Coronary artery (tissue), 2 donors: ENCODE measurements around the gene GRIK2.

ENCODE experiments used
- DNase-seq: peaks from one replicate; pipeline ENCODE4 v3.0.0-alpha.2; 2017; ENCODE audit warnings: low spot score
- H3K27ac ChIP-seq, 2 donors: fragments of 200-600 bp; sonication (generic); one replicate each; pipeline ENCODE4 v1.5.1; 2016 to 2019
- H3K4me3 ChIP-seq: fragments of 200-600 bp; sonication (generic); 2 replicates; pipeline ENCODE4 v1.5.1; 2016; ENCODE audit warnings: mild to moderate bottlenecking, moderate library complexity
- TF ChIP-seq, protein P1 (sequence below): fragments of 200-600 bp; sonication (generic); IDR thresholded peaks from one replicate; pipeline ENCODE4 v1.5.1; 2019; ENCODE audit warnings: antibody characterized with exemption

GRIK2 gene

DNA sequence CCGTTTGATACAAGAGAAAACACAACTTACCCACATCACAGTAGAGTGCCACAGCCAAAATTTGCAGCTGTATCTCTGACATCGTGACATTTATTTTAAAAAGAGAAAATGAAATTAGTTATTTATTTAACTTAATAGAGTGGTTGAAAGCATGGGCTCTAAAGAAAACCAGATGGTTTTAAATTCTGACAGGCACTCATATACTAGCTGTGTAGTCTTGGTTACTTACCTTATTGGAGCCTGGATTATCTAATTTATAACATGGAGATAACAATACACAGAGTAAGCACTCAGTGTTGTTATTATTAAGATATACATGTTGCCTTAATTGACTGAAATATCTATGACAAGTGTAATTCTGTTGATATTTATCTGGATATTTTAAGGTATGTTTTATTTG, 334.9 kb downstream of the GRIK2 start:
- no peak overlapping the region for H3K4me3 ChIP-seq
- TF ChIP-seq, protein P1, sequence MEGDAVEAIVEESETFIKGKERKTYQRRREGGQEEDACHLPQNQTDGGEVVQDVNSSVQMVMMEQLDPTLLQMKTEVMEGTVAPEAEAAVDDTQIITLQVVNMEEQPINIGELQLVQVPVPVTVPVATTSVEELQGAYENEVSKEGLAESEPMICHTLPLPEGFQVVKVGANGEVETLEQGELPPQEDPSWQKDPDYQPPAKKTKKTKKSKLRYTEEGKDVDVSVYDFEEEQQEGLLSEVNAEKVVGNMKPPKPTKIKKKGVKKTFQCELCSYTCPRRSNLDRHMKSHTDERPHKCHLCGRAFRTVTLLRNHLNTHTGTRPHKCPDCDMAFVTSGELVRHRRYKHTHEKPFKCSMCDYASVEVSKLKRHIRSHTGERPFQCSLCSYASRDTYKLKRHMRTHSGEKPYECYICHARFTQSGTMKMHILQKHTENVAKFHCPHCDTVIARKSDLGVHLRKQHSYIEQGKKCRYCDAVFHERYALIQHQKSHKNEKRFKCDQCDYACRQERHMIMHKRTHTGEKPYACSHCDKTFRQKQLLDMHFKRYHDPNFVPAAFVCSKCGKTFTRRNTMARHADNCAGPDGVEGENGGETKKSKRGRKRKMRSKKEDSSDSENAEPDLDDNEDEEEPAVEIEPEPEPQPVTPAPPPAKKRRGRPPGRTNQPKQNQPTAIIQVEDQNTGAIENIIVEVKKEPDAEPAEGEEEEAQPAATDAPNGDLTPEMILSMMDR = no peak
- DNase-seq = no peak
- no peak overlapping the region for H3K27ac ChIP-seq

DNA sequence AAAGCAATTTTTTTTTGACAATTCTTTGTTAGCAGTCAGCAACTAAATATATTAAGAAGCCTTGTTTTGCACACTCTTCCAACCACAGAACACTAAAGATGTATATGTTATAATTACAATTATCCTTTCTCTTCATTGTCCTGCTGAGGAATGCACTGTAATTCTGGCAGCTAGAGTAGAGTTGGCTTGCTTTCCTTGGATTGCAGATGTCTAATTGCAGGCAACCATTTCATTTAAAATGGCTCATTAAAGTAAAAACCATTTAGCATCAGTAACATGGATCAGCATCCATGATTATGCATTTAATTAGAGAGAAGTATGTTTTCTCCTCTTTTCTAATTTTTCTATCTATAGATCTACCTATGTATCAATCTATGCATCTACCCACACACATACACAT, 335.4 kb downstream of the GRIK2 start:
- TF ChIP-seq, protein P1 = no peak
- no peak overlapping the region for H3K4me3 ChIP-seq
- H3K27ac ChIP-seq = no peak overlapping the region
- no peak for DNase-seq

DNA sequence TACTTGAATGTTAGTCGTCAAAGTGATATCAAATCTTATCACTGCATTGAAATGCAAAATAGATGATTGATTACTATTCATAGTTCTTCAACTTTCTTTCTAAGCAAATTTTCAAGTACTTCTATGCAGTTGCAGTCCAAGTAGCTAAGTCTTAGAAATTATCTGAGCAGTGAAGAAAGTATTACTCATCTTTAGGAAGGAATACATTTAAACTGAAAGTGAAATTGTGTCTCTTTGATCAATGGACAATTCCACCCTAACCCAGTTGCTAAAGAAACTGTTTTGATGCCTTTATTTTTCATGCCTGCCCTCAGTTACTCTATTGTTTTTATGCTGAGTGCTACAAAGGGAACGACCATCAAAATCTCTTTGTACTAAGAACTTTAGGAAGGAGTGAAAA, 337.4 kb downstream of the GRIK2 start:
- TF ChIP-seq, protein P1 = no peak
- DNase-seq = no peak
- H3K27ac ChIP-seq = no peak overlapping the region
- no peak overlapping the region for H3K4me3 ChIP-seq

DNA sequence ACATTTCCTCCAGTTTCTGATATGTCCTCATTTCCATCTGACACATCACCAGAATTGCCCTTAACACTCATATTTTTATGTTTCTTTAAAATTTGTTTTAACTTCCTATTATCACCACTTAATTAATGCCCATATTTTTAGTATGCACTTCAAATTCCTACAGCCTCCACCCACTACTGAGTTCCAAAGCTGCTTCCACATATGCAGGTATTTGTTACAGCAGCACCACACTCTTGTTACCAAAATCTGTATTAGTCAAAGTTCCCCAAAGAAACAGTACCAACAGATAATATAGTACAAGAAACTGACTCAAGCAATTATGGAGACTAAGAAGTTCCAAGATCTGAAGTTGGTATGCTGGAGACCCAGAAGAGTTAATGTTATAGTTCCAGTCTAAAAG, 340.4 kb downstream of the GRIK2 start:
- H3K4me3 ChIP-seq = no peak overlapping the region
- DNase-seq = no peak
- H3K27ac ChIP-seq = no peak overlapping the region
- TF ChIP-seq, protein P1 = no peak

DNA sequence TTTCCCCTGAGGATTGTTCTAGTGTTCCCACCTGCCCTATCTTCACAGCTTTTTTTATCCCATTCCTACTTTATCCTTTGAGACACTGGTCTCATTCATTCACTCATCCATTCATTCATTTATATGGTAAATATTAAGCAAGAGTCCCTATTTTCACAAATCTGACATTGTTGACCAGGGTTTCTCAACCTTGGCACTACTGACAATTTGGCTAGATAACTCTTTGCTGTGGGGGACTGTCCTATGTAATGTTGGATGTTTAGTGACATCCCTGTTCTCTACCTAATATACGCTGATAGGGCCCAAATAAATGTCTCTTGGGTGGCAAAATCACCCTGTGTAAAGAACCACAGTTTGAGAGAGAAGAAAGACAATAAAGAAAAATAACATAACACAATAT, 345.0 kb downstream of the GRIK2 start:
- TF ChIP-seq, protein P1 = no peak
- H3K4me3 ChIP-seq = no peak overlapping the region
- no peak for DNase-seq
- no peak overlapping the region for H3K27ac ChIP-seq

DNA sequence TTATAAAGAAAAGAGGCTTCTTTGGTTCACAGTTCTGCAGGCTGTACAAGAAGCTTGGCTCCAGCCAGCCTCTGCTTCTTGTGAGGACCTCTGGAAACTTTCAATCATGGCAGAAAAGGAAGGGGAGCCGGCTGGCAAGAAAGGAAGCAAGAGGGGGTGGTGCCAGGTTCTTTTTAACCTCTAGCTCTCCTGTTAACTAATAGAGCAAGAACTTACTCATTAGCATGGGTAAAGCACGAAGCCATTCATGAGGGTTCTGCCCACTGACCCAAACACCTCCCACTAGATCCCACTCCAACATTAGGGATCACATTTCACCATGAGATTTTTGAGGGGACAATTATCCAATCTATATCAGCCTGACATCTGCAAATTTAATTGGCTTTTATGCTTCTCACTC, 347.1 kb downstream of the GRIK2 start:
- Histone ChIP-seq H3K4me3 (no peak overlapping the region), H3K27ac (no peak overlapping the region)
- TF ChIP-seq, protein P1 = no peak
- no peak for DNase-seq

DNA sequence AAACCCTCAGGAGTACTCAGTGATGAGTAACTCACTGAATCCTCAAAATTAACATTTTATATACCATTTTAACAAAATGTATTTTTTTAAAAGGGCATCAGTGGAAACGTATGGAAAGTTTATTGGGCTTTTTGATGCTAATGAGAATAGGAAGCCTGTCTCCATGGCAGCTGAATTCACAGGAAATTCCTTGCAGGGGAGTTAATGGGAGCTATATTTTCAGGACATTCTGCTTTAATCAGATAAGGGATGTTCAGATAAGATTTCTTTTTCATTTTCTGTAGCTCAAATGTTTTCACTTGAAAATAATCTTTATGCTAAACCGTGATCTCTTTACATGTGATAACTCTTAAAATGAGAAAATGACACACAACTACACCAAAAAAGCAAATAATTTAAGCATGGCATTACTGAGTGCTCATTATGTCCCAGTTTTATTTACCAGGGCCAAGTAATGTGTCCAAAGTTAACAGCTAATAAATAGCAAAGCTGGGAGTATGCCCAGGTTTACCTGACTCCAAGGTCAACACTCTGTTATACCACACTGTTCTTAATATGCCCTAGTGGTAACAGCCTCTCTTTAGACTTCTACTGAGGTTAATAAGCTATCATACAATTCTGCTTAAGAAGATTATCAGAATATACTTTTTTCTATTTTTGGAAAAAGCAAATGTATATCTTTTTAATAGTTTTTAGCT, 348.1 kb downstream of the GRIK2 start:
- no peak for DNase-seq
- TF ChIP-seq, protein P1 = no peak
- no peak overlapping the region for H3K4me3 ChIP-seq

More for the DNA sequence above, 348.1 kb downstream of the GRIK2 start:
- H3K27ac ChIP-seq = no peak overlapping the region
